GM10266 (cell line): ENCODE measurements around the gene COA3.

Source experiments
- DNase-seq: peaks from one replicate; pipeline ENCODE4 v3.0.0; 2012; ENCODE audit errors: extremely low spot score
- TF ChIP-seq, protein P1 (sequence below): IDR thresholded peaks from 2 replicates; pipeline ENCODE4 v1.5.1; 2012; ENCODE audit warnings: mild to moderate bottlenecking, low read depth; ENCODE audit not compliant: control insufficient read depth, insufficient read depth; ENCODE audit errors: missing control alignments

Gene COA3

DNA sequence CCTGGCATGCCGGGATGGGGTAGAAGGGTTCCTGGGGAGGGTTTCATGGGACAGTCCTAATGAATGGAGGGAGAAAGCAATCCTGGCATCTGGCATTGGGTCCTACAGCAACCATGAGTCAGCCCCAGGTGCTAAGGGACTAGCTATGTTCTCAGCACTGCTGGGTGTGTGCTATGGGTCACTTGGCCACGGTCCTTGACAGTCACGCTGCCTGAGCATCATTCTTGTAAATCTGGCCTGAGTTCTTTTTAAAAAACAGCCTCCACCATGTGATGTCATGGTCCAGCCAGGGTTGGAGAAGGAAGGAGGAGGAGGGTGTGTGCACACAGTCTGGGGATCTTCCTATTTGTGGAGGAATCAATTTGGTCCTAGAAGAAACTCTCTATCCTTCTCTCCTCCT, 43.7 kb downstream of the COA3 start:
- no peak for DNase-seq

DNA sequence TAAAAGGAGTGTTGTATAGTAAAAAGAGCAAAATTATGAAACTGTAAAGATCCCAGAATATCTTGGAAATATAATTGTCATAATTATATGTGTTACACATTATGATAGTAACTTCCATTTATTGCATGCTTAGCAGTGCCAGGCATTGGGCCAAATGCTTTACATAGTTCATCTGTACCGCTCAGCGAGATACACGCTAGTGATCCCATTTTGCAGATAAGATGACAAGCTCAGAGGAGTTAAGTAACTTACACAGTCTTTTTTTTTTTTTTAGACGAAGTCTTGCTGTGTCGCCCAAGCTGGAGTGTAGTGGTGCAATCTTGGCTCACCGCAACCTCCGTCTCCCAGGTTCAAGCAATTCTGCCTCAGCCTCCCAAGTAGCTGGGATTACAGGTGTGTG, 46.9 kb downstream of the COA3 start:
- TF ChIP-seq, protein P1, sequence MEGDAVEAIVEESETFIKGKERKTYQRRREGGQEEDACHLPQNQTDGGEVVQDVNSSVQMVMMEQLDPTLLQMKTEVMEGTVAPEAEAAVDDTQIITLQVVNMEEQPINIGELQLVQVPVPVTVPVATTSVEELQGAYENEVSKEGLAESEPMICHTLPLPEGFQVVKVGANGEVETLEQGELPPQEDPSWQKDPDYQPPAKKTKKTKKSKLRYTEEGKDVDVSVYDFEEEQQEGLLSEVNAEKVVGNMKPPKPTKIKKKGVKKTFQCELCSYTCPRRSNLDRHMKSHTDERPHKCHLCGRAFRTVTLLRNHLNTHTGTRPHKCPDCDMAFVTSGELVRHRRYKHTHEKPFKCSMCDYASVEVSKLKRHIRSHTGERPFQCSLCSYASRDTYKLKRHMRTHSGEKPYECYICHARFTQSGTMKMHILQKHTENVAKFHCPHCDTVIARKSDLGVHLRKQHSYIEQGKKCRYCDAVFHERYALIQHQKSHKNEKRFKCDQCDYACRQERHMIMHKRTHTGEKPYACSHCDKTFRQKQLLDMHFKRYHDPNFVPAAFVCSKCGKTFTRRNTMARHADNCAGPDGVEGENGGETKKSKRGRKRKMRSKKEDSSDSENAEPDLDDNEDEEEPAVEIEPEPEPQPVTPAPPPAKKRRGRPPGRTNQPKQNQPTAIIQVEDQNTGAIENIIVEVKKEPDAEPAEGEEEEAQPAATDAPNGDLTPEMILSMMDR: no peak
- DNase-seq: no peak

More for the DNA sequence above, 43.7 kb downstream of the COA3 start:
- TF ChIP-seq, protein P1: no peak

DNA sequence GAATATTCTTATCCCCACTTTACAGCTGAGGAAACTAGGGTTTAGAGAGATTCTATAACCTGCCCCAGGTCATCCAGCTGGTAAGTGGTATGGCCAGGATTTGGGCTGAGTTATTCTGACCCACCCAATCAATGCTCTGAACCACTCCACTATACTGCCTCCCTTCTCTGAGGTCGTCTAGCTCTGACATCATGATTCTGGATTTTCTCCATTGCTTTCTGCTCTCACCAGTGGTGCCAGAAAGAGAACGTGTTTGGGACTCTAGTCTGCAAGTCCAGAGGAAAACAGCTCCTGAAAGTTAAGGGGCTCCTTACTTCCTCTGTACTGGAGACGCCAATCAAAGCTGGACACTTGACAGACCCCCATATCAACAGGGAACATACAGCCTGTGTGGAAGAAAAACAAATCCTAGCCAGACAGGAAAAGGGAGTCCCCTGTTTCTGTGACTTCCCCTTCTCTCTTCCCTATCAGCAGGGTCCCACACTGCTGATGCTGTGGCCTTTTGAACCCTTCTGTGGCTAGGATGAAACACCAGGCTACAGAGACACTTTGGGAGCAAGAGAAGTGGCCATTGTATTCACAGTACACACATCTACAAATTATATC, 47.7 kb downstream of the COA3 start:
- TF ChIP-seq, protein P1: no peak
- no peak for DNase-seq

DNA sequence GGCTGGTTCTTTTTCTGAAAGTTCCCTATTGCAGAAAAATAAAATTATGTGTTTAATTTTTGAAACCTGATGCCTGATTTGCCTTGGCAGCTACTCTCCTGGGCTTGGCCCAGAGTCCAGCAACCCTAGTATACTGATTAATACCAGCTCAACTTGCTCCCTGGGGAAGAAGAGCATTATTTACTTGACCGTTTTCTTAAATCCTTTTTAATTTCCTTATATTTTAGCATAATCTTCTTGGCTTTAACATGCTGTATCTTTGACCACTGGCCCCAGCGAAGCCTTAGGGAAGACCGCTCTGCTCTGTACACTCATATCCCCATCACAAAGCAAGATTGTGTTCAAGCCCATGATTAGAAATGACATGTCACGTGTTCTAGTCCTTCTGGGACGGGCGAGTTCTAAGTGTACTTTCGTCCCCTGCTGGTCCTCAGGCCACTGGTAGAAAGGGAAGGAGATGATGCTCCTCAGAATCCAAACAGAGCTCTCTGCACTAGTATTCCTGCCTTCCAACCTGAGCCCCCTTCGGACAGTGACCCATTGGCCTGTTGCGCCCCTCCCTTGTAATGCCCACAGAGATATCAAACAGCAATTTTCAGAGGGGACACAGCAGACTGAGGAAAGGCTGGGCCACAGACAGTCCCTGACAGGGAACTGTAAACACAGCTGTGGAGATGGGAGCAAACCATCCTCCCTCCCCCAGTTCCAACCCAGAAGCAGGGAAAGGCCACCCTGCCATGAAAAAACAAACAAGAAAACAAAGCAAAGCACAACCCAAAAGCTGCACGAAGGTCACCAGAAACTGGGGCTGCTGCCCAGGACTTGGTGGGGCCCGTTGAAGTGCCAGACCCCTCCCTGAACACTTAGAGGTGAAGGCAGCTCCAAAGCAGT, 49.4 kb downstream of the COA3 start:
- TF ChIP-seq, protein P1: no peak
- no peak for DNase-seq

DNA sequence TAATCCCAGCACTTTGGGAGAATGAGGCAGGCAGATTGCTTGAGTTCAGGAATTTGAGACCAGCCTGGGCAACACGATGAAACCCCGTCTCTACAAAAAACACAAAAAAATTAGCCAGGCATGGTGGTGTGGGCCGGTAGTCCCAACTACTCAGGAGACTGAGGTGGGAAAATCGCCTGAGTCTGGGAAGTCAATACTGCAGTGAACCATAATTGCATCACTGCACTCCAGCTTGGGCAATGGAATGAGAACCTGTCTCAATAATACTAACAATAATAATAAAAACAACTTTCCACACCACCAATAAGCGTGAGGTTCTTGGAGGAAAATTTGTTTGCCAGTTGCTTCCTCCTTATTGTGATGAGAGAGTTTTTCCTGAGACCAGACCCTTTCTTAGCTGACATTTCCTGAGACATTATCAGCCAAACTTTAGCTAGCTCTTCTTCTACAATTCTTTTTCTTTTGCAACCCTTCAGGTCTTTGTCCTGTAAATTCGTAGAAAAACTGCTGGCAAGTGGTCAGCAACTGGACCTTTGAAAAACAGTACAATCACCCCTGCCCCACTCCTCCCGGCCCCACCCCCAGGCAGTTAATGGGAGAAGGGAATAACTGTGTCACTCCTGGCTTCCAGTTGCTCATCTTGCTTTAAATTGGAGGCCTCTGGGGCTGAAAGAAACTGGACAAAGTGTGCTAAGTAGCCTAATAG, 50.1 kb downstream of the COA3 start:
- TF ChIP-seq, protein P1: no peak

More for the DNA sequence above, 50.1 kb downstream of the COA3 start:
- no peak for DNase-seq
